Cardiac fibroblast (primary cell): ENCODE measurements around the gene NXN.
"Not testable (repeated sequence)": the region's sequence is repeated elsewhere in the genome, so short reads cannot be mapped to it uniquely, and the experiment has no call there.

Source experiments
- DNase-seq, 2 donors: peaks; one replicate each; pipeline versions ENCODE4 v3.0.0 to v3.0.0-alpha.2; 2010; ENCODE audit warnings: low read depth in 2 of 2
- H3K4me3 ChIP-seq, 2 donors: replicated peaks in 1 of 2; 1 replicate in 1 of 2; 2 replicates in 1 of 2; pipeline ENCODE4 v1.5.1; 2011; ENCODE audit warnings: low read depth in 2 of 2, low read length in 2 of 2, mild to moderate bottlenecking in 2 of 2, moderate library complexity in 1 of 2
- CTCF ChIP-seq: IDR thresholded peaks from one replicate; pipeline ENCODE4 v1.5.1; 2011; ENCODE audit warnings: low read depth, mild to moderate bottlenecking, low read length, inconsistent platforms

NXN gene

GRCh38 chr17:856149-856548, 123.4 kb downstream of the NXN start:
- H3K4me3 ChIP-seq, result no peak overlapping the region
- peak in 1 of 2 donors; percentile 3 for DNase-seq
- no peak for TF ChIP-seq CTCF

DNA sequence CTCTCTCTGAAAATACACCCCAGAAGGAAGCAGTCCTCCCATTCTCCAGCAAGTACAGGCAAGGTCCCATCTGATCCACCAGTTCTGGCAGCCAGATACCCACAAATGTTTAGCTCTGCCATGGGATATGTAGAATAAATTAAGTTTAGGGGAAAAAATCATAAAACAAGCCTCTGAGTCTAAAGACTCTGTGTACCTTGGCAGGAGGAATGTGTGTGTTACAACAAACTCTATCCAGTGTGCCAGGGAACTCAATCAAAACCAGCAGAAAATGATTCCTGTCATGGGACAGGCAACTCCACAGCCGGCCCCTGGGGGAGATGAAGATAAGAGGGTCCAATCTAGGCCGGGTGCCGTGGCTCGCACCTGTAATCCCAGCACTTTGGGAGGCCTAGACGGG, 124.0 kb downstream of the NXN start:
- no peak overlapping the region for H3K4me3 ChIP-seq
- no peak for DNase-seq
- TF ChIP-seq CTCF, result no peak

DNA sequence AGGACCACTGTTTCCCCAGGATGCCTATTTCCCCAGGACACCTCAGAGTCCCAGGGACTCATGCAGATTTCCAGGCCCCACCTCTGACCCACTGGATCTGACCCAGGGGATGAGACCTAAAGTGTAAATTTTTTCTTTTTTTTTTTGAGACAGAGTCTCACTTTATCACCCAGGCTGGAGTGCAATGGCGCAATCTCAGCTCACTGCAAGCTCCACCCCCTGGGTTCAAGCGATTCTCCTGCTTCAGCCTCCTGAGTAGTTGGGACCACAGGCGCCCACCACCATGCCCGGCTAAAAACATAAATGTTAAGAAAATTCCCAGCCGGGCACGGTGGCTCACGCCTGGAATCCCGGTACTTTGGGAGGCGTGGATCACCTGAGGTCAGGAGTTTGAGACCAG, 126.7 kb downstream of the NXN start:
- DNase-seq, H3K4me3 ChIP-seq: not testable (repeated sequence)

DNA sequence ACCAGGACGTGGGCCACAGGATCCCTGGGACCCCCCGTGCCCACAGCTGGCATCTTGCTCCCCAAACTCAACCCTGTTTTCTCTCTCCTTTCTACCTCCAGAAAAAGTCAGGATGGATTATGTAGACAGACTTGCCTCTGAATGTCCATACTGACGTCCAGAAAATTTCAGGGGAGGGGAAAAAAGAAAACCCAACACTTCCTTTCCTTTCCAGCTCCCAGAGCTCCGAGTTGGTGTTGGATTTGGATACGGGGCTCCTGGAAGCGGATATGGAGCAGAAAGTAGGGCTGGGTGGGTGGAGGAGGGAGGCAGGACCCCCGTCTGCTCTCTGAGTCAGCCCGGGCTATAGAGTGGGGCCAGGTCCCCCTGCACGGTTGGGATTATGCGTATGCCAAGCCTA, 127.2 kb downstream of the NXN start:
- H3K4me3 ChIP-seq, result no peak overlapping the region
- DNase-seq, result no peak
- TF ChIP-seq CTCF, result no peak

- H3K4me3 ChIP-seq, result no peak overlapping the region
- no peak for TF ChIP-seq CTCF
- DNase-seq, result no peak
Observed at GRCh38 chr17:851924-852323, 127.7 kb downstream of the NXN start.

DNA sequence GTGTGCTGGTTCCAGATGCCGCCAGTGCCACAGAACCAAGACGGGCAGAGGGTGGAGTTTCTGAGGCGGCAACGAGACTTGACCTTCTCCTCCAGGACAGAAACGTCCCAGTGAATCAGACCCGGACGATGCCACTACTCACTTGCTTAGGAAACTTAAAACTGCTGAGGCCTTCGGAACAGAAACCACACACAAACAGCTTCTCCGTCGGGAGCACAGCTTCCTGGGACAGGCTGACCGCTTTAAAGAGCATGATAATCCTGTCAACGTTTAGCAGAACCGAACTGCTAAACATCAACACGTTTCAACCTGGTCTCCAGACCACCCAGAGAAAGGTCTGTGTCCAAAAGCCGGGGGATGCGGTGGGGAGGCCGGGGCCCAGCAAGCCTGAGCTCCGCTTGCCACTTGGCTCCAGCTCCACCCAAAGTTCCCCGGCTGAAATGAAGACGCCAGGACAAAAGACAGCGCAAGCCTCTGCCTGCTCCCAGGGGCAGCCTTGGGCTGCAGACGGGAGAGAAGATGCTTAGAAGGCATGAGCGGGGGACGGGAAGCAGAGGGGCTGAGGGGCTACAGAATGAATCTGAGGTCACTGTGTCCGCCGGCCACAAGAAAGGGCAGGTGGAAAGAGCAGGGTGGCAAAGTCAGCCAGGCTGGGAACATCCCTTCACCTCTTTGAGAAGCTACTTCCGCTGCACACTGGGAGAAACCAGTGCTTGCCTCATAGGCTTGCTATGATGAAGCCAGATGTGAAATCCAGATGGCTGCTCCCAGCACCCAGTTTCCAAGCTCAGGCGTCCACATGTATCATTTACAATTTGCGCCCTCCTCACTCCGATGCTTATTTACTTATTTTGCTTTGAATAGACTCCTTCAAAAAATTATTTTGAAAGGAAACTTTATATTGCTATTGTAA, 128.5 kb downstream of the NXN start:
- peak; percentile 37 to 49 for DNase-seq

More for the DNA sequence above, 128.5 kb downstream of the NXN start:
- TF ChIP-seq CTCF, result no peak
- no peak overlapping the region for H3K4me3 ChIP-seq
